ENCODE measurements around the gene ITGBL1.

ITGBL1 gene

GRCh38 chr13:101452519-101453485 is at the start of gene ITGBL1:
ITGBL1 (plus strand) TSS chr13:101452675; CDS start chr13:101452834, 159 bp downstream.
- DNase-seq: no peak

- no peak for DNase-seq
Measured at GRCh38 chr13:101406791-101407190, 45.7 kb upstream of the ITGBL1 start.

- no peak for DNase-seq
Measured at GRCh38 chr13:101408154-101408553, 44.3 kb upstream of the ITGBL1 start.

GRCh38 chr13:101408992-101409656 is 43.4 kb upstream of the ITGBL1 start:
- DNase-seq: no peak

- no peak for DNase-seq
Measured at GRCh38 chr13:101412076-101412475, 40.4 kb upstream of the ITGBL1 start.

GRCh38 chr13:101415358-101416174 is 36.9 kb upstream of the ITGBL1 start:
- DNase-seq: no peak

- DNase-seq: peak; percentile 28
Measured at GRCh38 chr13:101416181-101417042, 36.1 kb upstream of the ITGBL1 start, which contains the start of gene NALCN. NALCN (minus strand) TSS chr13:101416508; CDS start chr13:101399126, 17,382 bp downstream.

GRCh38 chr13:101417043-101417406 is 35.5 kb upstream of the ITGBL1 start:
- no peak for DNase-seq

- no peak for DNase-seq
Measured at GRCh38 chr13:101417501-101417900, 35.0 kb upstream of the ITGBL1 start.

GRCh38 chr13:101423872-101424271 is 28.6 kb upstream of the ITGBL1 start:
- DNase-seq: no peak

GRCh38 chr13:101424381-101425155 is 27.9 kb upstream of the ITGBL1 start:
- no peak for DNase-seq

- no peak for DNase-seq
Measured at GRCh38 chr13:101425156-101425471, 27.4 kb upstream of the ITGBL1 start.

GRCh38 chr13:101425623-101426022 is 26.9 kb upstream of the ITGBL1 start:
- no peak for DNase-seq

GRCh38 chr13:101429733-101430132 is 22.7 kb upstream of the ITGBL1 start:
- DNase-seq: no peak

GRCh38 chr13:101433895-101434294 is 18.6 kb upstream of the ITGBL1 start:
- DNase-seq: no peak

- DNase-seq: no peak
Measured at GRCh38 chr13:101434486-101434885, 18.0 kb upstream of the ITGBL1 start.

GRCh38 chr13:101447852-101448251 is 4.6 kb upstream of the ITGBL1 start:
- DNase-seq: no peak

GRCh38 chr13:101449790-101450748 is 2.4 kb upstream of the ITGBL1 start:
- DNase-seq: no peak

- no peak for DNase-seq
Measured at GRCh38 chr13:101450749-101451130, 1.7 kb upstream of the ITGBL1 start.

- DNase-seq: no peak
Measured at GRCh38 chr13:101451641-101452040, 834 bp upstream of the ITGBL1 start.

Data from 8988T (cell line).